OCI-M2 (cell line): ENCODE results near the gene AP5S1.

Experiments
- DNase-seq: peaks from one replicate; lab custom pipeline; 2025; ENCODE audit not compliant: unreplicated experiment; lab: John Stamatoyannopoulos, UW

AP5S1 gene, protein sequence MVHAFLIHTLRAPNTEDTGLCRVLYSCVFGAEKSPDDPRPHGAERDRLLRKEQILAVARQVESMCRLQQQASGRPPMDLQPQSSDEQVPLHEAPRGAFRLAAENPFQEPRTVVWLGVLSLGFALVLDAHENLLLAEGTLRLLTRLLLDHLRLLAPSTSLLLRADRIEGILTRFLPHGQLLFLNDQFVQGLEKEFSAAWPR

DNA sequence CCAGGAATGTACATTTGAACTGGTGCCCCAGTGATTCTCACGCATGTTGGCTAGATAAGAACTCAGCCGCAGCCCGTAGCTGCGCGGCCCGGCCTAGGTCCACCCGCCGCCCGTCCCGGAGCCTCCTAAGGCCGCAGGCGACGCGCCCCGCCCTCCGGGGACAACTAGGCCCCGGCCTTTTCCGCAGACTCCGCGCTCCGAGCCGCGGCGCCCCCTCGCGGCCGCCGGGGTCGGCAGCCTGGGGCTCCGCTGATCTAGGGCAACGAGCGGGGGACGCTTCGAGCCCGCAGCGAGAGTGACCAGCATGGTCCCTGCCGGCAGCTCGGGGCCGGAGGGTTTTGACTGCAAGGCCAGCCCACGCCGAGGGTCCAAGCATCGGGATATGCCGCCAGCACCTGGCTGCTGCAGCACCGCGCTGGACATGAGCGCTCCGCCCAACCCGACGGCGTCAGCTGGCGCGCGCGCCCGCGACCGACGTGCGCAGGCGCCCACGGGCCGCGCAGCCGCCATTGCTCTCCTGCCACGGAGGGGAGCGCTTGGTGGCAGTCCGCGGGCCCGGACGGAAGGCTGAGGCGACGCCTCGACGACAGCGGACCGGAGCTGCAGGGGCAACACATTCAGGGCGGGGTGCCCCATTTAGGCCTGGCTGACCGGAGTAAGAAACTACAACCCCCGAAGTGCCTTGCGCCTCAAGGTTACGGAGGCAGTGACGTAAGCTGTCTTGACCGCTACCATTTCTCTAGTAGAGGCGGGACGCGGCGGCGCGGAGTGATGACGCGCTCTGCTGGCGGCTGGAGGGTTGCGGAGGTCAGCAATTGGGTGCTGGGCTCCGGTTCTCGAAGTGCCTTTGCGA is at the start of gene AP5S1:
Gene AP5S1, plus strand, starts transcription at position 500 of the 853 bp plus-strand sequence. CDS start 1,571 bp downstream, outside the sequence.
- DNase-seq: peak; percentile 95

DNA sequence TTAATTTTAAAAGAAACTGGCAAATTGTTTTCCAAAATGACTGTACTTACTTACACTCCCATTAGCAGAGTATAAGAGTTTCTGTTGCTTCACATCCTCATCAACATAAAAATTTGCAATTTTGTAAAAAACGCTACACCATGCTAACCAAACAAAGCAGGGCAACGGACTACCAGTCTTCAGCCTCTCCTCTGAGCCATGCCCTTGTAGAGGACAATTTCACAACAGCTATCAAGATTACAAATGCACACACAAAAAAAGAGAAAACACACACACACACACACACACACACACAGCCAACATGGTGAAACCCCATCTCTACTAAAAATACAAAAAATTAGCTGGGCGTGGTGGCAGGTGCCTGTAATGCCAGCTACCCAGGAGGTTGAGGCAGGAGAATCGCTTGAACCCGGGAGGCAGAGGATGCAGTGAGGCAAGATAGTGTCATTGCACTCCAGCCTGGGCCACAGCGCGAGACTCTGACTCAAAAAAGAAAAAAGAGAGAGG is 48.7 kb upstream of the AP5S1 start:
- DNase-seq: no peak

DNA sequence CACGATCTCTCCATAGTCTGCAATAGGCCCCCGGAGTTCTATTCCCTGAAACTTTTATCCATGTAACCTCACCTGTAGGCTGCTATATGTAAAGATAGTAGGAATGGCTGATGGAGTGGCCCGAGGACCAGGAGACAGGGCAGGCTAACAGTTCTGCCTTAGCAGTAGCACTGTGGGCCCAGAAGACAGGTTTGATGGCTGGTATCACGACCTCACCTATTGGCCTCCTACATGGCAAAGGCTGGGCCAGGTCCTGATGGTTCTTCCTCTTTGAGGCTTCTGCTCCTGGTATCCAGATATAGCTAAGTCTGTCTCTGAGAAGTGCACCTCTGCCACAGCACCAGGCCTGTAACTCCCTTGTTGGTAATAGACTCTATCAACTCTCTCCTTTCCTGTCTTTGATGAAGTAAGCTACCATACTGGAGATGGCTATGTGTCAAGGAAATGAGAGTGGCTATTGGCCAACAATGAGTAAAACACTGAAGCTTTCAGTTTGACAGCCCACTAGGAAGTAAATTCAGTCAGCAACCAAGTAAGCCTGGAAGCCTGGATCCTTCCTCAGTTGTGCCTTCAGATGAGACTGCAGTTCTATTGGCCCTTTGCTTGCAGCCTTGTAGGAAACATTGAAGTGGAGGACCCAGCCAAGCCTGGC is 44.8 kb upstream of the AP5S1 start:
- no peak for DNase-seq

DNA sequence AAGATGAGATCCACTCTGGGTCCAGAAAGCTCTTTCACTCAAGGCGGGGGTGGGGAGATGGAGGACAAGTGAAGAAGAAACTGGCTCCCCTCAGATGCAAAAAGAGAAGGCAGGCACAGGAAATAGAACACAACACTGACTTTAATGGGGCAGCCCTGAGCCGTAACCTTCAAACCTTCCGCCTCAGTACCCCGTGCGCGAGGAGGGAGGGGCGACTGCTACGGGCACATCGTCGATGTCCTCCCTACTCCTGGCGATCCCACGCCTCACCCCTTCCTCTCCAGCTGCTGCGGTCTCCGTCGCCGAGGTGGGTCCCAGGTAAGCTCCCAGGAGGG is 43.0 kb upstream of the AP5S1 start:
- DNase-seq: no peak

DNA sequence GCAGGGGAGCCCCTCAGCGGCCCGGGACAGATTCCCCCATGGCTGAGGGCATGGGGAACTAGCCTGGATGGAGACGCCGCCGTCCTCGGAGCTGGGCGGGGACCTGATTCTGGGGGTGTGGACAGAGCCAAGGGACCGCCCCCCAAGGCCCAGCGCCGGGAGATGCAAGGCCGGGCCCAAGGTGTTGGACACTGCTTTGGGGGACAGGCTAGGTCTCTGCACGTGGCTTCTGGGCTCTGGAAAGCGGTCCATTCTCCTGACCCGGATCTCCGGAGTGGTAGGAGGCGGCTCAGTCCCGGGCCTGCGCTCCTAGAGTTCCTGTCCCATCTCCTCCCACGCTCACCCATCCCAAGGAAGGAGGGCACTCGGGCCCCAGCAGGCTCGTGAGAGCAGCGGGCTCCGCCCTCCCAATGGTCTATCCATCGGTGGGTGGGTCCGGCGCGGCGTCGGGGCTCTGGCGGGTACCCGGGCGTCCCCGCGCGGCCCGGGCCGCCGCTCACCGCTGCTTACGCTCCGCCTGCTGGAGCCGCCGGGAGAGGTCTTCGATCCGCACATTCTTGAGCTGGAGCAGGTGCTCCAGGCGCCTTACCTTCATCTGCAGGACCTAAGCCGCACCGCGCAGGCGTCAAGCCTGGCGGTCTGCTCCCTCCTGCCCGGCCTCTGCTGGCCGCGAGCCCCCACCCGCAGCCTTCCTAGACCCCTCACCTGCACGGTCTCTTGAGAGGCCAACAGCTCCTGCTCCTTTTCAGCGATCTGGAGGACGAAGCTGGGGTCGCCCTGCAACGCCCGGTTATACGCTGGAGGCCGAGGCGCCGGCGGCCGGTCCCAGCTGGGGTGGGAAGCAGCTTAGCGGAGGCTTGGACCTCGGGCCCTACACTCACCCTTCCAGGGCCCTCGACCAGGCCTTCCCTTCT is 42.4 kb upstream of the AP5S1 start:
- DNase-seq: no peak

DNA sequence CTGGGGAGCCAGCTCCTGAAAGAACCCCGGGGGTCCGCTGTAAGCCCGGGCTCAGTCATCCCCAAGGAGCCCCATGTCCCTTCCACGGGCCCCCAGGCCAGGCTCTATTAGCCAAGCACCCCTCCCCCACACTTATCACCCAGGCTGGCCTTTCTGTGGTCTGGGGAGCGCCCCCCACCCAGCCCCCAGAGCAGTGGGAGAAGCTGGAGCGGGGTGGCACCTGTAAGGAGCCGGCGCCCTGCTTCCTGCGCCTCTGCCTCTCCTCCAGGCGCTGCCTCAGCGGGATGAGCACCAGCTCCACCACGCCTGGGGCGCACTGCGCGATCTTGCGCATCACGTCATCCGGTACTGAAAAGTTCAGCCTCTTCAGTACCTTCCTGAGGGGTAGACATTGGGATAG is 41.4 kb upstream of the AP5S1 start:
- DNase-seq: no peak

DNA sequence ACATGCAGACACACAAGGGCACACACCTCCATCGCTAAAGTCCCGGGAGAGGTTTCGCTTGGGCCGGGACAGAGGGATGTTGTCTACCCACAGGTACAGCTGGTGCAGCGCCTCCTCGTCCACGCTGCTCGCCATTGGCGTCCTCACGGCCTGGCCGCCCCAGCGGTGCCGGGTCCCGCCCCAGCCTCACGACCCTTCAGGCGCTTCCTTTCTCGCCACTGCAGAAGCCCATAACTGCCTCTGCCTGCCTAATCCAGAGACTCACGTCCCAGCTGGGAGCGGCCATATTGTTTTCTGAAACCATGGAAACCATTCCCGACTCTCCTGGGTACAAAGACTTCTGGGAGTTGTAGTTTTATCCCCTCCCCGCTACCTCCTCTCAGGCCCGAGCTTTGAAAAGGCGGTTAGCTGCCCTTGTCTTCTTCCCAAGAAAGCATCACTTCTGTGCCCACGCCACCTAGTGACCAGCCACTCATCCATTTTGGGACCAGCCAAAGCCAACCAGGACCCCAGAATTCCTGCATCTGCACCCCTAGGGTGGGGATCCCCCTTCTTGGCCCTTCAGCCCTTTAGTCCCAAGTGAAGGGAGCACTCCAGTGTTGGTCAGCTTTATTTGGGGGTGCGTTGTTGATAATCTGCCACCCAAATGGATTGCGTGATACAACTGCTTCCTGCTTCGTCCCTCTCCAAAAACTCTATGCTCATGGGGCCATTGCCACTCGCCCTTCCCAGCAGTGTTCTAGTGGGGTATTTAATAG is 39.0 kb upstream of the AP5S1 start, which contains the start of gene SPEF1:
Gene SPEF1, minus strand, starts transcription at position 296 of the 758 bp plus-strand sequence. Its CDS starts 161 bp downstream, at position 135.
- peak; percentile 72 for DNase-seq

DNA sequence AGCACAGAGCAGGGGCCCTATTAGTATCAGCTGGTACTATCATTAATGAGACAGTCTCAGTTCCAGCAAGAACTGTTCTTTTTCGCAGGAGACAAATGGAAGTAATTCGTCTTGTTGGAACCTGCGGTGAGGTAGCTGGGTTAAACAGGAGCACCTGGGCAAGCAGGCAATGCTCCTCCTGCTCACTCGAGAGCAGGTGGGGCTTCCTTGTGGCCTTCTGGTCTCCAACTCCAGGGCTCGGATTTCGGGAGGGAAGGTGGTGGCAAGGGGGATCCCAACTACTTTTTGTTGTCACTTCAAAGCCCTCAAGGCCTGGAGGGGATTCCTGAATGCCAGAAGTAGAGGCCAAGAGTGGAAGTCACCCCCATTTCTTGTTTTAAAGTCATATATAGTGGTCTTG is 37.8 kb upstream of the AP5S1 start:
- DNase-seq: no peak

DNA sequence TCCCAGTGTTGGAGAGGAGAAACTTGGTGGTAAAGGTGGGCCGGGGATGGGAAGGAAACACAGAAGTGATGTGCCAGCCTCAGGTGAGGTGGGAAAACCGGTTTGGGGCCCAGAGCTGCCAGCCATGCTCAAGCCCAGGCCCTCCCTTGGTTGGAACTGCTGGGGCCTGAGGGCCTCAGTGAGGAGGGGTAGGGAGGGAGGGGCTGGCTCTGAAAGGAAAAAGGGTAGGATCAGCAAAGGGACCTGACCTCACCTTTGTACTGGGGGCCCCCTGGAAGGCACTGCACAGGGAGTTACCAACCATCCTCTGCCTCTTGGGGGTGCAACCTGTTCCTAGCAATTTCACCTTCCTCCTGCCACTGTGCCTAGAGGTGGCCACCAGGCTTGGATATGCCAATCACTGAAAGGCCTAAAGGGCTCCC is 37.3 kb upstream of the AP5S1 start:
- DNase-seq: no peak

DNA sequence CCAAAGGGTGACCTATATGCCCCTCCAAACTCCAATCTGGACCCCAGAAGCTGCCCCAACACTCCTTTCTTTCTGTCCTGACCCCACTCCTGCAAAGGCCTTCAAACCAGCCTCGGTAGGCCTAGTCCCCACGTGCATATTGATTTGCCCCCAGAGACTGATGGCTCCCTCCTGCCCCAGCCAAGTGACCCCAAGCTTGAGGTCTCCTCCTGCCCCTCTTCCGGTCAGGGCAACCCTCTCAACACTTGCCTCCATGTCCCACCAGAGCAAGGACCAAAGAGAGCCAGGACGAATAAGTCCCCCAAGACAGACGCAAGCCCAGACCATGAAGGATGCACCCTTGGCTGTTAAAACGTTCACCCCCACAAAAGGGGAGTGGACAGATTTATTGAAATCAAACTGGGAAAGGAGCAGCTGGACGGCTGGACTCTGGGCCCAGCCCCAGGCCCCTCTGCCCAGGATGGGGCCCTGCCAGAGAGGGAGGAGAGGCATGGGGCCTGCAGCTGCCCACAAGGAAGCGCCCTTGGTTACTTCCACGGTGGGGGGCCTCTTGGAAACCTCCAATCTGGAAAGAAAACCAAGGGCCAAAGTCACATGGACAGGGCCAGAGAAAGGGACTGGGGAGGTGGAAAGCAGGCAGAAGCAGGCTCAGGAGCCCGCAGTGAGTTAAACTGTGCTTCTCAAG is 36.7 kb upstream of the AP5S1 start:
- DNase-seq: no peak

DNA sequence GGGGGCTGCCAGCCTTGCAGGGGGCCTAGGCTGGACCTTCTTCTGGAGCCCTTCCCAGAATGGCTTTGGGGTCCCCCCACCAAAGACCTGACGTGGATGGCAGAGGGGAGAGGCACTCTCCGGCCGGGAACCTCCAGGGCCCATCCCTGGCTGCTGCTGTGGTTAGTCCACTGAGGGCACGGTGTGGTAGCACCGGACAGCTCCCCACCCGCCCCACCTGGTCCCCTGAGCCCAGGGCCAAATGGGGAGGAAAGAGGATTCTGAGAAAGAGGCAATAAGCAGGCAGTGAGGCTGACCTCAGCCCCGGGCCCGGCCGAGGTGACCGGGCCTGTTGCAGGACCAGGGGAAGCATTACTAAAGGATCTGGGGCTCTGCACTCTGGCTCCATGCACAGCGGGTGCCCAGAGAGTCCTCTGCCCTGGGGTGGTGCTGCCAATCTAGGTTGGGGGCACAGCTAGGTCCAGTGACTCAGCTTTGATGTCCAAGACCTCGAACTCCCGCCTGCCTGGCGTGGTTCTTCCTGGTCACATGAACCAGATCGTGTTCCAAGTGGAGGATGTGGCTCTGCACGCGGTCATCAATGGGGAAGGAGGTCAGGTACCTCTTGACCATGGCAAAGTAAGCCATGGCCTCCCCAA is 36.0 kb upstream of the AP5S1 start:
- DNase-seq: no peak

DNA sequence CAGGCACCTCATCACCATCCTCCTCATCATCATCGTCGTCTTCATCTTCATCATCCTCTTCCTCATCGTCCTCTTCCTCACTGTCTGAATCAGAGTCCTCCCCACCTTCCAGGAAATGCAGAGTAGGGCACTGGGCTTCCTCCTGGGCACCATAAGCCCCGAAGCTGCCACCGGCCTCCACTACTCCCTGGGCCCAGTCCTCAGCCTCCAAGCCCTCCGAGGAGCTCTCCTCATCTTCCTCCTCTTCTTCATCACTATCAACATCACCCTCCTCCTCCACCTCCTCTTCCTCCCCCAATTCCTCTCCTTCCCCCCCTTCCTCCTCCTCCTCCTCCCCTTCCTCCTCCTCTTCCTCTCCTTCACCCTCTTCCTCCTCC is 35.5 kb upstream of the AP5S1 start:
- no peak for DNase-seq

DNA sequence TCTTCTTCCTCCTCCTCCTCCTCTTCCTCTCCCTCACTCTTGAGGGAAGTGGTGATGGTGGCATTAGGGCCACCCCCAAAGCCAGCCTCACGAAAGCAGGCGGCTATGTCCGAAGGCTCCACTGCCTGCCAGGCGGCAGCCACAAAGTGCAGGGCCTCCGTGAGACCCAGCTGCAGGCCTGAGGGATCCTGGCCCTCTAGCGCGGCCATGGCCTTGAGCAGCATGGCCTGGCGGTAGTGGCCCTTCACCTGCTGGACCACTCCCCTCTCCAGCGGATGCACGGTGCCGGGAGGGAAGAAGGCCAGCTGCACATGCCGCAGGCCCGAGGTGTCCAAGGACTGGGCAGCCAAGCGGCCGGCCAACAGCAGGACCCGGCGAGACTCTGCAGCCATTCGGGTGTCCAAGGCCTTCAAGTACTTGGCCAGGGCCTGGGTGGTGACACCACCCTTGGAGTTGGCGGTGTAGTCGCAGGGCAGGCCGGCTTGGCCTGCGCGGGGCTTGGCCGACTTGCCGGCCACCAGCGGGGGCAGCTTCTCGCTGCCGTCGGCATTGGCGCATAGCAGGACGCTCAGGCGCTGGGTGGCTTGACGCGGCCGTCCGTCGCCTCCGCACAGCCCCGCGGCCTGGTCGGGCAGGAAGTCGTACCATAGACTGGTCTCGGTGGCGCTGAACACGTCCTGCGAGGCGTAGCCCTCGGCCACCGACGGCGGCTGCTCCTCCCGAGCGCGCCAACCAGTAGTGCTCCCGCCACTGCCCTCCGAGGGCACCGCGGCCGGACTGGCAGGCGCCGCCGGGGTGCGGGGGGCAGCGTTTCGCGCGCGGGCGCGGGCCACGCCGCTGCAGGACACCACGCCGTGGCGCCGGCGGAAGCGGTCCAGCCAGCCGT is 34.9 kb upstream of the AP5S1 start:
- no peak for DNase-seq

DNA sequence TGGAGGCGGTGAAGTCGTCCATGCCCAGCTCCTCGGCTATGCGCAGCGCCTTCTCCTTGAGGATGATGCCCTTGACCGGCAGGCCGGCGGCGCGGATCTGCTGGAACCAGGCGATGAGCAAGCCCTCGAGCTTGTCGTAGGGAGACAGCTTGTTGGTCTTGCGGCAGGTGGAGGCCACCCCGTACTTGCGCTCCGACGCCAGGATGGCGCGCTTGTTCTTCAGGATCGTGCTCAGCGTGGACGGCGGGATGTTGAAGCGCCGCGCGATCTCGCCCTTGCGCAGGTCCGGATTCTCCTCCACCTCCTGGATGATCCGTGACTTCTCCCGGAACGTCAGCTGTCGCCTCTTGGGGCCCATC is 34.2 kb upstream of the AP5S1 start:
- DNase-seq: no peak

DNA sequence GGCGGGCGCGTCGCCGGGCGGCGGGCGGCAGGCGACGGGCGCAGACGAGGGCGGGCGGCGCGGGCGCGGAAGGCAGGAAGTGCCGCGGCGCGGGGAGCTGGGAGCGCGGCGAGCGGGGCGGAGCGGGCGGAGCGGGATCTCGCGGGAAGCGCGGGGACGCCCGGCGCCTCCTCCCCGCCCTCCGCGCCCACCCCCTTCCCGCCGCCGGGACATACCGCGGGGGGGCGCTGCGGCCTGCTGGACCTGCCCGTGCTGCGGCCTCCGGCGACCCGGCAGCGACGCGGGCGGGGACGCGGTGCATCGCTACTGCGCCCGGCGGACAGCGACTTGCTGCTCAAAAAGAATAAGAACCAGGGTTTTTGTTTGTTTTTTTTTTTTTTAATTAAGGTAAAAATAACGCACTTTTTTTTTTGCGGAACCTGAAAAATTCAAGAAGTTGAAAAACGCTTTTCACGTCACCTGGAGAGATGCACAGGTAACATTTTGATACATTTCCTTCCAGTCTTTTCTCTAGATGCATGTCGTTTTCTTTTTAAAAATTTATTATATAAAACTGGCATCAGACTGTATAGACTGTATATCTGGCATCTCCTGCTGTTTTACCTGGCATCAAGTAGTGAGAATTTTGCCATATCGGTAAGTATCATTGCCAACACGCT is 33.6 kb upstream of the AP5S1 start, which contains the start of gene CENPB:
Gene CENPB, minus strand, starts transcription at position 76 of the 659 bp plus-strand sequence. CDS start 257 bp downstream, outside the sequence.
- DNase-seq: no peak

DNA sequence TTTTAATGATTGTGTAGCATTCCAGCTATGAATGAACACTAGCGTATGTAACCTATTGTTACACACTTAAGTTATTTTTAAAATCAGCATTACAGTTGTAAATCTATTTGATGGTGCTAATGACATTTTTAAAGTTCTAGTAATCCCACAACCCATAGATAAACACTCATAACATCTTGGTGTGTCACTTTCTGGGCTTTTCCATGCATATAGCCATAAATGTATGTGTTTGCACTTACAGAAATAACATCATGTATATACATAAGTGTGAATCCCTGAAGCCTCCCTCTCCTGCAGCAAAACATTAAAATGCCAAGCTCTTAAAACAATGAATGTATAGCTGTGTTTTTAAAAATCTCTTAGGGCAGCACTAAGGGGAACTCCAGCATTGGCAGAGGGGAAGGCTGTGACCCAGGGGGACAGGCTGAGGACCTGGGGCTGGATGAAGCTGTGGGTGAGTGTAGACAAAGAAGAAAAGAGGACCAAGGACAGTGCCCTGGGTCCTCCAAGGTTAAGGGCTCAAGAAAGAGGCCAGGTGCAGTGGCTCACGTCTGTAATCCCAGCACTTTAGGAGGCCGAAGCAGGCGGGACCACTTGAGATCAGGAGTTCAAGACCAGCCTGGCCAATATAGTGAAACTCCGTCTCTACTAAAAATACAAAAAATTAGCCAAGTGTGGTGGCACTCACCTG is 32.9 kb upstream of the AP5S1 start:
- DNase-seq: no peak

DNA sequence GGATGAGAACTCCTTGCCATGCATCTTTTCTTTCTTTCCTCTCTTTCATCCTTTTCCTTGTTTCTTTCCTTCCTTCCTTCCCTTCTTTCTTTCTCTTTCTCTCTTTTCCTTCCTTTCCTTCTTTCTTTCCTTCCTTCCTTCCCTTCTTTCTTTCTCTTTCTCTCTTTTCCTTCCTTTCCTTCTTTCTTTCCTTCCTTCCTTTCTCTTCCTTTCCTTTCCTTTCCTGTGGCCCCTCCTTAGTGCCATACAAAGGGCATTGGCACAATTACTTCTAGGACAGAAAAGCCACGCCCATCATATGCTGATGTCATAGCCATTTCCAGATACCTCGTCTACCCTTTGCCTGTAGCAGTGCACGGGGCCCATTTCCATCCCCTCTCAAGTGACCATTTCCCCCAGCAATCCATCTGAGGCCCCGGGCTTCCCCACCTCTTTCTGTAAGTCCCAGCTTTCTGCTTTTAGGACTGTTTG is 31.6 kb upstream of the AP5S1 start:
- no peak for DNase-seq
